IMR-90 (cell line): ENCODE results near the gene DDX41. TPM values are rescaled to one million over a fixed set of nuclear protein-coding genes. Genes with fewer than 3 reads are reported as not detected.

Experiments
- ATAC-seq: fragments of 200-7000 bp; cut with Tn5 transposase; 2 replicates; pipeline ENCODE4 v1.9.1; 2020; ENCODE audit warnings: low read depth, mild to moderate bottlenecking, moderate library complexity
- BruUV-seq: library from RNA; stranded (reverse); fragments of 400-500 nt; replicated peaks from 2 replicates; lab custom pipeline; 2021; lab: Mats Ljungman, UMichigan
- CTCF ChIA-PET: fragments of 300-600 bp; formaldehyde crosslinking; extraction: SDS; loops from one replicate; lab custom pipeline; 2021; ENCODE audit warnings: antibody characterized with exemption; lab: Yijun Ruan, JAX
- POLR2A ChIA-PET: fragments of 300-600 bp; sonication (Branson Sonifier 250); formaldehyde crosslinking; loops from one replicate; lab custom pipeline; 2022; ENCODE audit warnings: antibody characterized with exemption; ENCODE audit not compliant: unreplicated experiment; lab: Charles Lee
- DNase-seq: peaks from one replicate; pipeline ENCODE4 v3.0.0; 2013
- H2AFZ ChIP-seq: replicated peaks from 2 replicates; pipeline ENCODE3; 2013; ENCODE audit warnings: low read length, mild to moderate bottlenecking; ENCODE audit not compliant: poor library complexity
- H2AK5ac ChIP-seq: 2 replicates; pipeline ENCODE4 v1.6.1; 2013; ENCODE audit warnings: low read depth, low read length, inconsistent platforms
- H2AK9ac ChIP-seq: replicated peaks from 2 replicates; pipeline ENCODE3; 2013; ENCODE audit warnings: mild to moderate bottlenecking, low read depth, low read length, moderate library complexity; ENCODE audit not compliant: poor library complexity
- H2BK120ac ChIP-seq: 2 replicates; pipeline ENCODE4 v1.6.1; 2013; ENCODE audit warnings: low read depth, low read length, inconsistent platforms
- H2BK15ac ChIP-seq: 3 replicates; pipeline ENCODE4 v1.6.1; 2013; ENCODE audit warnings: low read depth, low read length, inconsistent platforms
- H2BK20ac ChIP-seq: 2 replicates; pipeline ENCODE4 v1.6.1; 2013; ENCODE audit warnings: low read depth, mild to moderate bottlenecking, inconsistent platforms, low read length, moderate library complexity
- H2BK5ac ChIP-seq: 2 replicates; pipeline ENCODE4 v1.6.1; 2013; ENCODE audit warnings: mild to moderate bottlenecking, low read depth, low read length, inconsistent platforms; ENCODE audit not compliant: poor library complexity, severe bottlenecking
- H3K14ac ChIP-seq: replicated peaks from 2 replicates; pipeline ENCODE4 v1.6.1; 2013; ENCODE audit warnings: low read depth, low read length, inconsistent platforms
- H3K18ac ChIP-seq: 2 replicates; pipeline ENCODE4 v1.6.1; 2013; ENCODE audit warnings: low read depth, low read length, control low read depth
- H3K23ac ChIP-seq: 2 replicates; pipeline ENCODE4 v1.6.1; 2013; ENCODE audit warnings: low read depth, low read length, inconsistent platforms
- H3K27ac ChIP-seq: 2 replicates; pipeline ENCODE4 v1.5.1; 2013; ENCODE audit warnings: mild to moderate bottlenecking, control low read depth, low read length; ENCODE audit not compliant: insufficient read depth
- H3K27me3 ChIP-seq: 2 replicates; pipeline ENCODE4 v1.6.1; 2013; ENCODE audit warnings: low read length; ENCODE audit not compliant: control insufficient read depth, insufficient read depth
- H3K36me3 ChIP-seq: 2 replicates; pipeline ENCODE4 v1.6.1; 2013; ENCODE audit warnings: low read length, mixed read lengths; ENCODE audit not compliant: control insufficient read depth, insufficient read depth
- H3K4ac ChIP-seq: 2 replicates; pipeline ENCODE4 v1.6.1; 2013; ENCODE audit warnings: low read depth, low read length, inconsistent platforms
- H3K4me1 ChIP-seq: 2 replicates; pipeline ENCODE4 v1.6.1; 2013; ENCODE audit warnings: low read length, mixed read lengths; ENCODE audit not compliant: control insufficient read depth, insufficient read depth
- H3K4me2 ChIP-seq: 2 replicates; pipeline ENCODE4 v1.6.1; 2013; ENCODE audit warnings: low read depth, mild to moderate bottlenecking, control low read depth, low read length, moderate library complexity
- H3K4me3 ChIP-seq: 2 replicates; pipeline ENCODE4 v1.5.1; 2013; ENCODE audit warnings: low read depth, mild to moderate bottlenecking, control low read depth, low read length, moderate library complexity; ENCODE audit not compliant: insufficient read depth
- H3K56ac ChIP-seq: 2 replicates; pipeline ENCODE4 v1.6.1; 2013; ENCODE audit warnings: low read length, inconsistent platforms; ENCODE audit not compliant: insufficient read depth; ENCODE audit errors: extremely low read depth
- H3K79me1 ChIP-seq, 2 experiments: 2 replicates each; pipeline ENCODE4 v1.6.1; 2013; ENCODE audit warnings: low read length in 2 of 2, inconsistent platforms in 1 of 2, low read depth in 1 of 2
- H3K9ac ChIP-seq: 2 replicates; pipeline ENCODE4 v1.6.1; 2013; ENCODE audit warnings: low read depth, low read length, control low read depth
- H3K9me1 ChIP-seq: 2 replicates; pipeline ENCODE4 v1.6.1; 2013; ENCODE audit warnings: low read length, inconsistent platforms; ENCODE audit not compliant: insufficient read depth
- H3K9me3 ChIP-seq: 2 replicates; pipeline ENCODE4 v1.6.1; 2013; ENCODE audit warnings: low read length; ENCODE audit not compliant: control insufficient read depth, insufficient read depth
- H4K20me1 ChIP-seq: 2 replicates; pipeline ENCODE4 v1.6.1; 2013; ENCODE audit warnings: low read length, inconsistent platforms; ENCODE audit not compliant: insufficient read depth
- H4K5ac ChIP-seq: 2 replicates; pipeline ENCODE4 v1.6.1; 2013; ENCODE audit warnings: mild to moderate bottlenecking, low read depth, low read length, control low read depth
- H4K8ac ChIP-seq, 2 experiments: 2 replicates each; pipeline ENCODE4 v1.6.1; 2013; ENCODE audit warnings: low read depth in 2 of 2, low read length in 2 of 2, control low read depth in 1 of 2, inconsistent platforms in 1 of 2
- H4K91ac ChIP-seq: 2 replicates; pipeline ENCODE4 v1.6.1; 2013; ENCODE audit warnings: low read depth, low read length, inconsistent platforms; ENCODE audit not compliant: insufficient read depth
- BHLHE40 ChIP-seq: fragments of 150-350 bp; IDR thresholded peaks from 2 replicates; pipeline ENCODE4 v1.6.1; 2016; ENCODE audit warnings: mild to moderate bottlenecking, low read depth, low read length
- CEBPB ChIP-seq: IDR thresholded peaks from 2 replicates; pipeline ENCODE4 v1.6.1; 2012; ENCODE audit warnings: low read depth, low read length, improper control_type of control experiment
- CHD1 ChIP-seq: IDR thresholded peaks from 2 replicates; pipeline ENCODE4 v1.6.1; 2012; ENCODE audit warnings: low read depth, low read length, improper control_type of control experiment
- FOS ChIP-seq: fragments of 150-350 bp; IDR thresholded peaks from 2 replicates; pipeline ENCODE4 v1.6.1; 2016; ENCODE audit warnings: low read depth, low read length
- MAFK ChIP-seq: IDR thresholded peaks from 2 replicates; pipeline ENCODE4 v1.6.1; 2012; ENCODE audit warnings: low read depth, low read length, improper control_type of control experiment
- MAZ ChIP-seq: IDR thresholded peaks from 2 replicates; pipeline ENCODE4 v1.6.1; 2012; ENCODE audit warnings: low read depth, mild to moderate bottlenecking, low read length, improper control_type of control experiment, moderate library complexity, borderline replicate concordance
- MXI1 ChIP-seq: IDR thresholded peaks from 2 replicates; pipeline ENCODE4 v1.6.1; 2012; ENCODE audit warnings: low read depth, mild to moderate bottlenecking, low read length, moderate library complexity, borderline replicate concordance
- NFE2L2 ChIP-seq: fragments of 150-350 bp; IDR thresholded peaks from 2 replicates; pipeline ENCODE4 v1.6.1; 2016; ENCODE audit warnings: low read depth, mild to moderate bottlenecking, low read length
- POLR2A ChIP-seq: IDR thresholded peaks from 2 replicates; pipeline ENCODE4 v1.6.1; 2012; ENCODE audit warnings: mild to moderate bottlenecking, low read depth, low read length
- RCOR1 ChIP-seq: IDR thresholded peaks from 2 replicates; pipeline ENCODE4 v1.6.1; 2012; ENCODE audit warnings: mild to moderate bottlenecking, low read length, improper control_type of control experiment; ENCODE audit not compliant: insufficient replicate concordance
- SMC3 ChIP-seq: fragments of 150-350 bp; IDR thresholded peaks from 2 replicates; pipeline ENCODE4 v1.6.1; 2016; ENCODE audit warnings: low read depth, mild to moderate bottlenecking, antibody characterized with exemption, low read length, moderate library complexity
- WGBS, 2 experiments: methylation state at CpG; one replicate each; pipeline versions ENCODE4 v1.1.5 to v1.1.7; 2013; ENCODE audit warnings: missing lambda C conversion rate in 2 of 2; ENCODE audit not compliant: insufficient read length in 1 of 2; ENCODE audit errors: extremely low coverage in 2 of 2; 5-methylcytosine and 5-hydroxymethylcytosine counted together
- dilution Hi-C: fragments of 300-500 bp; cut with HindIII; formaldehyde crosslinking; loops from one replicate; pipeline ENCODE4 v1.14.3; 2018; ENCODE audit warnings: low sequenced_read_pairs; ENCODE audit not compliant: unreplicated experiment
- in situ Hi-C: fragments of 300-500 bp; cut with MboI; formaldehyde crosslinking; loops from 3 replicates; pipeline ENCODE4 v1.14.3; 2019; ENCODE audit warnings: low sequenced_read_pairs, inconsistent platforms, mixed read lengths
- intact Hi-C: fragments of 100-400 bp; cut with micrococcal nuclease; formaldehyde crosslinking; loops from 2 replicates; pipeline ENCODE4 v1.10.0; 2022
- polyA plus RNA-seq, 3 experiments: library from polyadenylated mRNA; depleted of rRNA; stranded (reverse); fragments of >200 nt; gene quantifications; 2 replicates each; pipeline ENCODE4 v1.2.3, GENCODE V29; 2012; ENCODE audit warnings: low replicate concordance in 1 of 3
- total RNA-seq: library from RNA; depleted of rRNA; stranded (reverse); fragments of >200 nt; gene quantifications from 2 replicates; pipeline ENCODE4 v1.2.3, GENCODE V29; 2012
- TF ChIP-seq, protein P1 (sequence below): conservative IDR thresholded peaks from 2 replicates; pipeline ENCODE4 v1.5.1; 2012; ENCODE audit warnings: mild to moderate bottlenecking, low read depth, low read length, improper control_type of control experiment
- TF ChIP-seq, protein P2 (sequence below): fragments of 150-350 bp; IDR thresholded peaks from 2 replicates; pipeline ENCODE4 v1.6.1; 2017; ENCODE audit warnings: mild to moderate bottlenecking, antibody characterized with exemption, low read length, low read depth
- TF ChIP-seq, protein P3 (sequence below): fragments of 150-350 bp; IDR thresholded peaks from 2 replicates; pipeline ENCODE4 v1.6.1; 2016; ENCODE audit warnings: low read depth, mild to moderate bottlenecking, low read length, moderate library complexity, borderline replicate concordance

DDX41 gene
- total and polyA plus RNA-seq, 2 of the 4 experiments (the other 2 are of a cell fraction), result 130 to 170 TPM

DNA sequence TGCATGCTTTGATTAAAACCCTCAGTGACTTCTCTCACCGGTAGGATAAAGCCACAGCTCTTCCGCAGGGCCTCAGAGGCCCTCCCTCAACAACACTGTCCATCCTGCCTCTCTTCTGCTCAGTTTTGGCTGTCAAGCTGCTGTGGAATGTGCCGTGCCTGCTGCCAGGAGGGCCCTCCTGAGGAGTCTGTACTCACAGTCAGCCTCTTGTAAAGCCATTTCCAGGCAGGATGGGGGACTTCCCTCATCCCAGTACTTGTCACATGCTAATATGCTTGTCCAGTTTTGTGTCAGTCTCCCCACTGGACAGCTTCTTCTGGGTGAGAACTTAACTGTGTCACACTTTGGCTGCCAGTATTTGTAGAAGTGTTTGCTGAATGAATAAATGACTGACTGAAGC is 13.9 kb upstream of the DDX41 start:
- no peak overlapping the region for H3K9ac ChIP-seq
- intact Hi-C loops (no loop called here), dilution Hi-C loops (no loop called here), in situ Hi-C loops (no loop called here)
- POLR2A ChIA-PET, result interaction anchor here (0.6 kb wide), 1 partner anchor 39 kb away, joined by 3 read pairs; no protein-coding TSS in a partner anchor
- no peak overlapping the region for H3K4ac ChIP-seq
- TF ChIP-seq, protein P1, sequence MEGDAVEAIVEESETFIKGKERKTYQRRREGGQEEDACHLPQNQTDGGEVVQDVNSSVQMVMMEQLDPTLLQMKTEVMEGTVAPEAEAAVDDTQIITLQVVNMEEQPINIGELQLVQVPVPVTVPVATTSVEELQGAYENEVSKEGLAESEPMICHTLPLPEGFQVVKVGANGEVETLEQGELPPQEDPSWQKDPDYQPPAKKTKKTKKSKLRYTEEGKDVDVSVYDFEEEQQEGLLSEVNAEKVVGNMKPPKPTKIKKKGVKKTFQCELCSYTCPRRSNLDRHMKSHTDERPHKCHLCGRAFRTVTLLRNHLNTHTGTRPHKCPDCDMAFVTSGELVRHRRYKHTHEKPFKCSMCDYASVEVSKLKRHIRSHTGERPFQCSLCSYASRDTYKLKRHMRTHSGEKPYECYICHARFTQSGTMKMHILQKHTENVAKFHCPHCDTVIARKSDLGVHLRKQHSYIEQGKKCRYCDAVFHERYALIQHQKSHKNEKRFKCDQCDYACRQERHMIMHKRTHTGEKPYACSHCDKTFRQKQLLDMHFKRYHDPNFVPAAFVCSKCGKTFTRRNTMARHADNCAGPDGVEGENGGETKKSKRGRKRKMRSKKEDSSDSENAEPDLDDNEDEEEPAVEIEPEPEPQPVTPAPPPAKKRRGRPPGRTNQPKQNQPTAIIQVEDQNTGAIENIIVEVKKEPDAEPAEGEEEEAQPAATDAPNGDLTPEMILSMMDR, result no peak
- TF ChIP-seq, protein P2, sequence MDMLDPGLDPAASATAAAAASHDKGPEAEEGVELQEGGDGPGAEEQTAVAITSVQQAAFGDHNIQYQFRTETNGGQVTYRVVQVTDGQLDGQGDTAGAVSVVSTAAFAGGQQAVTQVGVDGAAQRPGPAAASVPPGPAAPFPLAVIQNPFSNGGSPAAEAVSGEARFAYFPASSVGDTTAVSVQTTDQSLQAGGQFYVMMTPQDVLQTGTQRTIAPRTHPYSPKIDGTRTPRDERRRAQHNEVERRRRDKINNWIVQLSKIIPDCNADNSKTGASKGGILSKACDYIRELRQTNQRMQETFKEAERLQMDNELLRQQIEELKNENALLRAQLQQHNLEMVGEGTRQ, result no peak
- TF ChIP-seq NFE2L2 (no peak), CEBPB (no peak), MAFK (no peak), RCOR1 (no peak), POLR2A (no peak), SMC3 (no peak), MAZ (no peak), MXI1 (no peak), CHD1 (no peak), FOS (no peak), BHLHE40 (no peak)
- TF ChIP-seq, protein P3, sequence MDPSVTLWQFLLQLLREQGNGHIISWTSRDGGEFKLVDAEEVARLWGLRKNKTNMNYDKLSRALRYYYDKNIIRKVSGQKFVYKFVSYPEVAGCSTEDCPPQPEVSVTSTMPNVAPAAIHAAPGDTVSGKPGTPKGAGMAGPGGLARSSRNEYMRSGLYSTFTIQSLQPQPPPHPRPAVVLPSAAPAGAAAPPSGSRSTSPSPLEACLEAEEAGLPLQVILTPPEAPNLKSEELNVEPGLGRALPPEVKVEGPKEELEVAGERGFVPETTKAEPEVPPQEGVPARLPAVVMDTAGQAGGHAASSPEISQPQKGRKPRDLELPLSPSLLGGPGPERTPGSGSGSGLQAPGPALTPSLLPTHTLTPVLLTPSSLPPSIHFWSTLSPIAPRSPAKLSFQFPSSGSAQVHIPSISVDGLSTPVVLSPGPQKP, result no peak
- ATAC-seq (peak; percentile 44; the same call in 1 of the 2 replicates), DNase-seq (no peak)
- H2BK5ac ChIP-seq, result no peak overlapping the region
- H3K18ac ChIP-seq, result no peak overlapping the region
- H2BK15ac ChIP-seq, result no peak overlapping the region
- H3K27me3 ChIP-seq, result no peaks in the 10 kb centered on the region
- peaks cover 9% of the 10 kb centered on the region; the same call in 1 of the 2 replicates for H3K9me1 ChIP-seq
- no peaks in the 10 kb centered on the region for H3K9me3 ChIP-seq
- no TSS peak for BruUV-seq
- H3K4me3 ChIP-seq, result no peak overlapping the region
- CTCF ChIA-PET, result no interaction called here
- peaks cover 46 to 79% of the 10 kb centered on the region in 2 experiments for H3K79me1 ChIP-seq
- H2BK20ac ChIP-seq, result no peak overlapping the region; the same call in 1 of the 2 replicates
- H4K5ac ChIP-seq, result no peak overlapping the region
- H4K8ac ChIP-seq, result no peak overlapping the region
- no peak overlapping the region for H2AK9ac ChIP-seq
- WGBS, 2 experiments, result 50% methylated on average over 1 of the region's 3 CpGs; no CpG with 5 or more reads in 1 of the 2 experiments
- no peak overlapping the region for H3K23ac ChIP-seq
- H3K27ac ChIP-seq, result no peak overlapping the region
- no peak overlapping the region for H2AFZ ChIP-seq
- no peaks in the 10 kb centered on the region for H3K4me1 ChIP-seq
- no peak overlapping the region for H2AK5ac ChIP-seq
- no peak overlapping the region for H3K4me2 ChIP-seq
- peaks cover 19% of the 10 kb centered on the region for H4K20me1 ChIP-seq
- H2BK120ac ChIP-seq, result no peak overlapping the region
- H3K14ac ChIP-seq, result no peak overlapping the region
- peaks cover 85% of the 10 kb centered on the region for H3K36me3 ChIP-seq
- no peak overlapping the region for H3K56ac ChIP-seq
- H4K91ac ChIP-seq, result no peak overlapping the region
